ENCODE measurements around the gene TEX55. TPM values are rescaled to one million over a fixed set of nuclear protein-coding genes. Genes with fewer than 3 reads are reported as not detected.
"Not testable (repeated sequence)": the region's sequence is repeated elsewhere in the genome, so short reads cannot be mapped to it uniquely, and the experiment has no call there.

The TEX55 gene
- total RNA-seq, 2 donors from 2014 or later: not detected

GRCh38 chr3:119148493-119149180, 2.7 kb downstream of the TEX55 start:
- Mint-ChIP-seq H3K36me3 (peaks cover 2 to 3% of the 10 kb centered on the region in 2 donors), H3K27ac (no peak overlapping the region), H3K9me3 (peaks cover 4% of the 10 kb centered on the region in 2 donors)
- ATAC-seq (no peak), DNase-seq (ENCODE audit: low spot score in 2 of 2) (no peak)

- Mint-ChIP-seq H3K27ac (no peak overlapping the region), H3K9me3 (peaks cover 10 to 11% of the 10 kb centered on the region in 2 donors), H3K36me3 (peaks cover 11 to 12% of the 10 kb centered on the region in 2 donors)
- no peak for DNase-seq (ENCODE audit: low spot score in 2 of 2)
- ATAC-seq: peak; percentile 9 to 70
Observed at GRCh38 chr3:119149484-119149883, 3.5 kb downstream of the TEX55 start.

GRCh38 chr3:119156868-119157267, 10.9 kb downstream of the TEX55 start:
- ATAC-seq (no peak), DNase-seq (ENCODE audit: low spot score in 2 of 2) (no peak)
- Mint-ChIP-seq H3K36me3 (peaks cover 22 to 24% of the 10 kb centered on the region in 2 donors), H3K9me3 (peaks cover 13 to 20% of the 10 kb centered on the region in 2 donors), H3K27ac (no peak overlapping the region)

GRCh38 chr3:119157971-119158370, 12.0 kb downstream of the TEX55 start:
- Mint-ChIP-seq H3K36me3 (peaks cover 22 to 24% of the 10 kb centered on the region in 2 donors), H3K9me3 (peaks cover 13 to 20% of the 10 kb centered on the region in 2 donors), H3K27ac (no peak overlapping the region)
- DNase-seq (ENCODE audit: low spot score in 2 of 2) (no peak), ATAC-seq (no peak)

- Mint-ChIP-seq H3K9me3 (peaks cover 0 to 8% of the 10 kb centered on the region in 2 donors), H3K27ac (no peak overlapping the region), H3K36me3 (peaks cover 15 to 17% of the 10 kb centered on the region in 2 donors)
- ATAC-seq: no peak
- no peak for DNase-seq (ENCODE audit: low spot score in 2 of 2)
Observed at GRCh38 chr3:119160361-119160760, 14.4 kb downstream of the TEX55 start.

GRCh38 chr3:119160815-119161214, 14.8 kb downstream of the TEX55 start:
- ATAC-seq: no peak
- H3K36me3 Mint-ChIP-seq: peaks cover 15 to 20% of the 10 kb centered on the region in 2 donors

GRCh38 chr3:119161240-119161639, 15.3 kb downstream of the TEX55 start:
- DNase-seq (ENCODE audit: low spot score in 2 of 2): no peak
- Mint-ChIP-seq H3K36me3 (peaks cover 15 to 21% of the 10 kb centered on the region in 2 donors), H3K9me3 (peaks cover 3 to 12% of the 10 kb centered on the region in 2 donors), H3K27ac (no peak overlapping the region)
- ATAC-seq: no peak

More at GRCh38 chr3:119160815-119161214, 14.8 kb downstream of the TEX55 start:
- no peak overlapping the region for H3K27ac Mint-ChIP-seq
- no peak for DNase-seq (ENCODE audit: low spot score in 2 of 2)
- peaks cover 3 to 12% of the 10 kb centered on the region in 2 donors for H3K9me3 Mint-ChIP-seq

- ATAC-seq; DNase-seq (ENCODE audit: low spot score in 2 of 2); H3K27ac Mint-ChIP-seq: not testable (repeated sequence)
- H3K9me3 Mint-ChIP-seq: peaks cover 3 to 17% of the 10 kb centered on the region in 2 donors
- peaks cover 15 to 16% of the 10 kb centered on the region in 2 donors for H3K36me3 Mint-ChIP-seq
Observed at GRCh38 chr3:119164745-119165144, 18.8 kb downstream of the TEX55 start.

- Mint-ChIP-seq H3K27ac (no peak overlapping the region), H3K36me3 (peaks cover under 1 to 1% of the 10 kb centered on the region in 2 donors), H3K9me3 (peaks cover 0 to 5% of the 10 kb centered on the region in 2 donors)
Observed at GRCh38 chr3:119170821-119171220, 24.9 kb downstream of the TEX55 start.

GRCh38 chr3:119173325-119173724, 27.4 kb downstream of the TEX55 start, which contains the start of gene UPK1B:
UPK1B (plus strand) TSS chr3:119173598; CDS start chr3:119186742, 13,144 bp downstream.
- H3K9me3 Mint-ChIP-seq: no peaks in the 10 kb centered on the region
- no peak within 1 kb of the TSS for H3K27ac Mint-ChIP-seq
- no peaks in the 10 kb centered on the region for H3K36me3 Mint-ChIP-seq
- DNase-seq (ENCODE audit: low spot score in 2 of 2) (no peak), ATAC-seq (peak; percentile 26 to 55)

More at GRCh38 chr3:119170821-119171220, 24.9 kb downstream of the TEX55 start:
- no peak for DNase-seq (ENCODE audit: low spot score in 2 of 2)
- ATAC-seq: no peak

- Mint-ChIP-seq H3K9me3 (no peaks in the 10 kb centered on the region), H3K36me3 (no peaks in the 10 kb centered on the region), H3K27ac (no peak overlapping the region)
- DNase-seq (ENCODE audit: low spot score in 2 of 2) (no peak), ATAC-seq (no peak)
Observed at GRCh38 chr3:119175872-119176756, 30.1 kb downstream of the TEX55 start.

GRCh38 chr3:119176778-119177177, 30.8 kb downstream of the TEX55 start:
- H3K27ac Mint-ChIP-seq: no peak overlapping the region
- no peaks in the 10 kb centered on the region for H3K9me3 Mint-ChIP-seq
- H3K36me3 Mint-ChIP-seq: no peaks in the 10 kb centered on the region
- DNase-seq (ENCODE audit: low spot score in 2 of 2) (no peak), ATAC-seq (no peak)

GRCh38 chr3:119177321-119177720, 31.4 kb downstream of the TEX55 start:
- no peaks in the 10 kb centered on the region for H3K36me3 Mint-ChIP-seq
- DNase-seq (ENCODE audit: low spot score in 2 of 2): no peak
- H3K9me3 Mint-ChIP-seq: no peaks in the 10 kb centered on the region
- ATAC-seq: no peak
- H3K27ac Mint-ChIP-seq: no peak overlapping the region

GRCh38 chr3:119181765-119182164, 35.8 kb downstream of the TEX55 start:
- Mint-ChIP-seq H3K36me3 (no peaks in the 10 kb centered on the region), H3K9me3 (no peaks in the 10 kb centered on the region), H3K27ac (no peak overlapping the region)
- ATAC-seq (no peak), DNase-seq (ENCODE audit: low spot score in 2 of 2) (no peak)

- no peak for ATAC-seq
- Mint-ChIP-seq H3K27ac (no peak overlapping the region), H3K36me3 (no peaks in the 10 kb centered on the region), H3K9me3 (no peaks in the 10 kb centered on the region)
- no peak for DNase-seq (ENCODE audit: low spot score in 2 of 2)
Observed at GRCh38 chr3:119184111-119184510, 38.1 kb downstream of the TEX55 start.

GRCh38 chr3:119184796-119185570, 39.0 kb downstream of the TEX55 start:
- ATAC-seq (peak; percentile 40 to 47), DNase-seq (ENCODE audit: low spot score in 2 of 2) (no peak)
- Mint-ChIP-seq H3K9me3 (no peaks in the 10 kb centered on the region), H3K36me3 (no peaks in the 10 kb centered on the region), H3K27ac (peak overlapping the region in 1 of 2 donors; percentile 10)

All from activated naive CD4-positive, alpha-beta T cell treated with anti-CD3 and anti-CD28 coated beads, Interleukin-2, amount 50 U/mL, for 72 hours (primary cell).